Measurements from ENCODE around the gene OBSL1.

Gene OBSL1

DNA sequence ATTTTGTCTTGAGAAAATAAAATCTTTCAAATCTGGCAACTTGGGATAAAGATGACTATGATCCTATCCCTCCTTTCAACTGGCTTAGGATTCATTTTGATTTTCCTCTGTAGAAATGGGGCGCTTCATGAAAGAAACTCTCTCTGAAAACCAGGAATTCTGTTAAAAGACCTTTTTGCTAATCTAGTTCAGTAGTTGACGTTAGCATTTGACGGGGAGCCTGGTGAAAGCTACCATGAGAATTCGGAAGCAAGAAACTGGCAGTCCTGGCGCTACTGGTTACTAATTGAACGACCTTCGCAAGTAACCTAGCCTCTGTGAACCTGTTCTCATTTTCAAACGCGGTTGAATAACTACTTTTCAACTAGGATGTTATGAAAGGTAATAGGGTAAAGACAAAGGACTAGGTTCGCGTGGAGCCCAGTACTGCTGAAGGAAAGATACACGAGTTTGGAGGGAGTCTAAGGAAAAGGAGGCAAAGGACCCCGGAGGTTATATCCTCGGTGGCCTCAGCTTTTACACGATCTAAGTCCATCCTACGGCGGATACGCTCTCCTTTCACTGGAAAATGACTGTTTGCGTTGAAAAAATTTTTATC lies 25.7 kb upstream of the OBSL1 start:
- peak in 1 of 2 donors; percentile 4 for DNase-seq

GRCh38 chr2:219595256-219595655 lies 23.9 kb upstream of the OBSL1 start:
- DNase-seq: peak; percentile 18 to 30

DNA sequence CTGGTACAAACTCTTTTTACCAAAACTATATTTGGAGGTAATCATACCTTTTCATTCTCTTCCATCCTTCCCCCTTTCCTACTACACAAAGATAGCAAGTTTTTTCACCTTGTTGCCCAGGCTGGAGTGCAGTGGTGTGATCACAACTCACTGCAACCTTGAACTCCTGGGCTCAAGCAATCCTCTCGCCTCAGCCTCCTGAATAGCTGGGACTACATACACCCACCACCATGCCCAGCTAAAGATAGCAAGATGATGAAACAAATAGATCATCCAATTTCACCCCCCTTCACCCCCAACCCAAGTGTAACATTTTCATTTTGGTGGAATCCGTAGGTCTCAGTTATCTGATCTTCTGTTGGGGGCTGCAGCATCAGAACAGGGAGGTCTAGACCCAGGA lies 21.8 kb upstream of the OBSL1 start:
- no peak for DNase-seq

DNA sequence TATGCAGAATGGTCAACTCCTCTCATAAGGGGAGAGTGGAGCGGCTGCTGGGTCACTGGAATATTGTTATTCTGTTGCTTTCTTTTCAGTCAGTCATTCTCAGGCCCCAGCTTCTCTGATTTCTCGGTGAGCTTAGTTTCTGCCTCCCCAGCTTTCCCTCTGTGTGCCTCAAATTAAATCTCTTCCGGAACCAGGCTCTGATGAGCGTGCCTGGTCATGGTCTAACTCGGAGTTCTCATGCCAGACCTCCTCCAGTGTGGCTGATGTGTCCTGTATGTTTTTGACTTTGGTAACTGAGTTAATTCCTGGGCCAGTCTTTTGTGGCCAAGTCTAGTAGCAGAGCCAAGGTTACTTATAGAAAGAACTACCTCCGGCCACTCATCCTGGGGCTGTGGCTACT lies 21.4 kb upstream of the OBSL1 start:
- no peak for DNase-seq

DNA sequence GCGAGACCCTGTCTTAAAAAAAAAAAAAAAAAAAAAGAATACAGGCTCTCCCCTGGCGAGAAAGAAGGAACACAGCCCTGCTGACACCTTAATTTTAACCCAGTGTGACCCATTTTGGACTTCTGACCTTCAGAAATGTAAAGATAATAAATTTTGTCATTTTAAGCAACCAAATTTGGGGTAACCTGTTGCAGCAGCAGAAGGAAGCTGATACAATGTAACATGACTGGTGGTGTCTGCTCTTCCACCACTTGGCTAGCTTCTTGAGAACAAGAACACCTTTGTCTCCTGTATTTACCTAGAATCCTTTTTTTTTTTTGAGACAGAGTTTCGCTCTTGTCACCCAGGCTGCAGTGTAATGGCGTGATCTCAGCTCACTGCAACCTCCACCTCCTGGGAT lies 19.8 kb upstream of the OBSL1 start:
- no peak for DNase-seq

- no peak for DNase-seq
Measured at GRCh38 chr2:219581346-219581745, 10.0 kb upstream of the OBSL1 start.

- DNase-seq: peak; percentile 36 to 77
Measured at GRCh38 chr2:219578811-219579613, 7.7 kb upstream of the OBSL1 start.

DNA sequence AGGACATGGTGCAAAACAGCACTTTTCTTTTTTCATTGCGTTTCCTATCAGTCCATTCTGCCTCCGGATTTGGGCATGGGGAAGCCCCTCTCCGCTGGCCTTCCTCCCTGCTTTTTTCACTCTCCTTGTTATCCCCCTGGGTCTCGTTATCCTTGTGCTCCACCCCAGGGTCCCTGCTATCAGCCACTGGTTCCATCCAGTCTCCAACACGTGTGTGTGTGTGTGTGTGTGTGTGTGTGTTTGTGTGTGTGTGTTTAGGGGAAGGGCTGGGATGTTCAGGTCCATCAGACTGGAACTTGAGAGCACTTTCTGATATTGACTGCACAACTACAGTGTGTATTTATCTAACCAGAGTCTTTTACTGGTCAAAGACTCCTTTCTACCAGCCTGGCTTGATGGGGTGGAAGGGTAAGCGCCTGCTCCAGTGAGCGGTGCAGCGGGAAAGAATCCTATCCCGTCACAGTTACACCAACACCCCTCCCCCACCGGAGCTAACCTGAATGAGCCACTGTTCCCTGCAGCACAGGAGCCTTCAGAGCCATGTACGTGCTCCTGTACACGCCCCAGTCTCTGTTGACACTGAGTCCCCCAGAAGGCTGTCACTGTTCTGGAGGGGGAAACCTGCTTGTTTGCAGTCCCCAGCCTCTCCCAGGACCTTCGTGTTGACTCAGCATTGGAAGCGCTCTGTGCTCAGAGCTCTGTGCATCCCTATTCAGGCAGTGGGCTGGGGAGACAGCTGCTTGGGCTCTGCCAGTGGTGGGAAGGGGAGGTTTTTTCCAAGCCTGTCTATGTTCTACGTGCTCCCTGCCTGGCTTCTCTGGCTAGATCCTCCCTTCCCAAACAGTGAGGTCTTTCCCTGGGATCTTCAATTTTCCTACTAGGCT lies 5.4 kb upstream of the OBSL1 start:
- no peak for DNase-seq

- DNase-seq: no peak
Measured at GRCh38 chr2:219575566-219576504, 4.5 kb upstream of the OBSL1 start.

DNA sequence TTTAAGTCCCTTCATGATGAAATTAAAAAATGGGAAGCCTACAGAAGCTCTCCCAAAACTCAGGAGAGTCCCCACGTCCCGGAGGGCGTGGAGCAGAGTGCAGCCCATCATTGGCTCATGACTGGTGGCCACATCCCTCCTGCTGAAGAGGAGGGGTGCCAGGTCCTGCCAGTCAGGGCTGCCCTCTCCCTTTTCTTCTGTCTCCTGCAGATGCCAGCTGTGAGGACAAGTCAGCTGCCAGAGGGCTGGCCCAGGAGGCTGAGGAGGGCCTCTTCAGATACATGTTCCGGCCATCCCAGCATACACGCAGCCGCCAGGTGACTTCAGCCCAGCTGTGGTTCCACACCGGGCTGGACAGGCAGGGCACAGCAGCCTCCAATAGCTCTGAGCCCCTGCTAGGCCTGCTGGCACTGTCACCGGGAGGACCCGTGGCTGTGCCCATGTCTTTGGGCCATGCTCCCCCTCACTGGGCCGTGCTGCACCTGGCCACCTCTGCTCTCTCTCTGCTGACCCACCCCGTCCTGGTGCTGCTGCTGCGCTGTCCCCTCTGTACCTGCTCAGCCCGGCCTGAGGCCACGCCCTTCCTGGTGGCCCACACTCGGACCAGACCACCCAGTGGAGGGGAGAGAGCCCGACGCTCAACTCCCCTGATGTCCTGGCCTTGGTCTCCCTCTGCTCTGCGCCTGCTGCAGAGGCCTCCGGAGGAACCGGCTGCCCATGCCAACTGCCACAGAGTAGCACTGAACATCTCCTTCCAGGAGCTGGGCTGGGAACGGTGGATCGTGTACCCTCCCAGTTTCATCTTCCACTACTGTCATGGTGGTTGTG lies 3.4 kb upstream of the OBSL1 start:
- DNase-seq: no peak

- DNase-seq: no peak
Measured at GRCh38 chr2:219573166-219573565, 1.8 kb upstream of the OBSL1 start.

DNA sequence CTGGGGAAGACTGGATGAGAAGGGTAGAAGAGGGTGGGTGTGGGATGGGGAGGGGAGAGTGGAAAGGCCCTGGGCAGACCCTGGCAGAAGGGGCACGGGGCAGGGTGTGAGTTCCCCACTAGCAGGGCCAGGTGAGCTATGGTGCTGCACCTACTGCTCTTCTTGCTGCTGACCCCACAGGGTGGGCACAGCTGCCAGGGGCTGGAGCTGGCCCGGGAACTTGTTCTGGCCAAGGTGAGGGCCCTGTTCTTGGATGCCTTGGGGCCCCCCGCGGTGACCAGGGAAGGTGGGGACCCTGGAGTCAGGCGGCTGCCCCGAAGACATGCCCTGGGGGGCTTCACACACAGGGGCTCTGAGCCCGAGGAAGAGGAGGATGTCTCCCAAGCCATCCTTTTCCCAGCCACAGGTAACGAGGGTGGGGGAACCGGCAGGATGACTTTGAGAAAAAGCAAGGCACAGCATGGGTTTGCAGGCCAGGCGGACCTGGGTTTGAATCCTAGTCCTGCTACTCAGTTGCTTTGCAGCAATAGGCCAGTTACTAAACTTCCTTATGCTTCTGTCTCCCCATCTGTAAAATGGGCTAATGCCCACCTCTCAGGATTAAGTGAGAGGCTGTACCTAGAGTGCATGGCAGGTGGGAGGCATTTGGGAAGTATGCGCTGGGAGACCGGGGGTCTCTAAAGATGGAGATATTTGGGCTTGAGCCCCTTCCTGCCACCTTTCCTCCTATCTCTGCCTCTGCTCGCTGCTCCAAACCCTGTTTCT lies 1.1 kb upstream of the OBSL1 start, which contains the start of gene INHA:
Gene INHA (plus strand): TSS at position 74 of the 765 bp plus-strand sequence. CDS start 65 bp downstream, at position 139.
- no peak for DNase-seq

- no peak for DNase-seq
Measured at GRCh38 chr2:219570924-219571310, 422 bp downstream of the OBSL1 start.

GRCh38 chr2:219570194-219570923 lies 980 bp downstream of the OBSL1 start:
- DNase-seq: no peak

DNA sequence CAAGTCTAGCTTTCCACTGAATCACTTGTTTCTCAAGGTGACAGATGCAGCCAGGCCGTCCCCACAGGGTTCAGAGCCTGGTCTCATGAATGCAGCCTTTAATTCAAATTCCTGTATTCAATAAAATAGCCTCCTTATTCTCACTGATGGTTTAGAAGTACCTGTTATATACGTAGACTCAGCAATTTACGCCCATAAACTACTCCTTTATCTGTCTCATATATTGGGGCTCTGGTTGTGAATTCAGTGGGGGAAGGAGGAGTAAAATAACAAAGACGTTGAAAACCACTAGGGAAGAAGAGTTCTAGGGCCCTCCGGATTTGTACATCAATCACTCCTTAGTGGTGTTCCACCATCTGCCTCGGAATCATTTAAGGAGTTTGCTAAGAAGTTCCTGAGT lies 1.7 kb downstream of the OBSL1 start:
- no peak for DNase-seq

- DNase-seq: no peak
Measured at GRCh38 chr2:219569041-219569440, 2.3 kb downstream of the OBSL1 start.

- DNase-seq: no peak
Measured at GRCh38 chr2:219567791-219568361, 3.5 kb downstream of the OBSL1 start.

- DNase-seq: no peak
Measured at GRCh38 chr2:219567131-219567530, 4.2 kb downstream of the OBSL1 start.

GRCh38 chr2:219566640-219567039 lies 4.7 kb downstream of the OBSL1 start:
- no peak for DNase-seq

All from inflammatory macrophage (primary cell).